Ishikawa (cell line): ENCODE data around the gene MYO7B.

ENCODE experiments used
- CREB1 ChIP-seq: IDR thresholded peaks from 2 replicates; pipeline ENCODE4 v1.6.1; 2012; ENCODE audit warnings: low read depth
- RAD21 ChIP-seq: IDR thresholded peaks from 2 replicates; pipeline ENCODE4 v1.6.1; 2012; ENCODE audit warnings: low read depth
- TCF12 ChIP-seq: IDR thresholded peaks from 2 replicates; pipeline ENCODE4 v1.6.1; 2012; ENCODE audit warnings: low read depth

- no peak for TF ChIP-seq TCF12
- no peak for TF ChIP-seq CREB1
- TF ChIP-seq RAD21, result no peak
These were observed 72.9 kb downstream of the MYO7B start for GRCh38 chr2:127608061-127609030.
